GM18870 (cell line): Measurements from ENCODE around the gene GALNT2.

Experiments used
- ATAC-seq: cut with Tn5 transposase; IDR thresholded peaks from one replicate; pipeline ENCODE4 v1.9.1; 2021; ENCODE audit warnings: moderate library complexity; ENCODE audit not compliant: unreplicated experiment

The GALNT2 gene

DNA sequence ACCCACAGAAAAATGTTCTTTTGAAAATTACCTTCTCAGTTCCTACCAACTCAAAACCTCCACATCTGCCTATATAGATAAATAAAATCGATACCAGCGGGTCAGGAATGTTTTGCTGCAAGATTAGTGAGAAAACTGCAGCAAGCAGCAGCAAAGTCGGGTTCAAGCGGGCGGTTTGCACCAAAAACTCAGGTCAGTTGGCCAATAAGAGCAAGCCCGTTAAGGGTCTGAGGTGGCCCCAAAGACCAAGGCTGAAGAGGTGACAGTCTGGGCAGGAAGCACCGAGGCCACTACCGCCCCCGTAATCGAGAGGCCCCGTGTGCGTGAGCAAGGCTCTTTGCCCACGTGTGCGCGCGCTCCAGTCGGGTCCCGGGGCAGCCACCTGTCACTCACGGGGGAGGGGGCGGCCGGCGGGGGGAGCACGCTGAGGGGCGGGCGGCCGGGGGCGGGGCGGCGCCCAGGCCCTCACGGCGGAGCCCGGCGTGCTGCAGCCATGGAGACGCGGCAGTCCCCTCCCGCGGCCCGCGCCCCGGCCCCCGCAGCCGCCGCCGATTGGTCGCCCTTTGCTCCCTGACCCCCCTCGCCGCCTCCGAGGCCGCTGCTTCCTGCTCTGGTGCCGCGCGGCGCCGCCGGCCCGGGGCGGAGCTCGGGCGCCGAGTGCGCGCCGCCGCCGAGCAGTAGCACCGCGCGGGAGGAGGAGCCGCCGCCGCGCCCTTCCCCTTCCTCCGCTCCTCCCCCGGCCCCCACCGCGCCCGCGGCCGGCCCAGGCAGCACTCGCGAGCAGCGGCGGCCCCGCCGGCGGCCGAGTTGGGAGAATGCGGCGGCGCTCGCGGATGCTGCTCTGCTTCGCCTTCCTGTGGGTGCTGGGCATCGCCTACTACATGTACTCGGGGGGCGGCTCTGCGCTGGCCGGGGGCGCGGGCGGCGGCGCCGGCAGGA is at the start of gene GALNT2:
GALNT2 (plus strand) TSS at position 773 of the 939 bp plus-strand sequence; CDS start at position 816, 43 bp downstream.
- ATAC-seq = peak; percentile 61

GRCh38 chr1:230020451-230020850 is 46.6 kb upstream of the GALNT2 start:
- no peak for ATAC-seq

GRCh38 chr1:230022666-230023380 is 44.2 kb upstream of the GALNT2 start:
- no peak for ATAC-seq

DNA sequence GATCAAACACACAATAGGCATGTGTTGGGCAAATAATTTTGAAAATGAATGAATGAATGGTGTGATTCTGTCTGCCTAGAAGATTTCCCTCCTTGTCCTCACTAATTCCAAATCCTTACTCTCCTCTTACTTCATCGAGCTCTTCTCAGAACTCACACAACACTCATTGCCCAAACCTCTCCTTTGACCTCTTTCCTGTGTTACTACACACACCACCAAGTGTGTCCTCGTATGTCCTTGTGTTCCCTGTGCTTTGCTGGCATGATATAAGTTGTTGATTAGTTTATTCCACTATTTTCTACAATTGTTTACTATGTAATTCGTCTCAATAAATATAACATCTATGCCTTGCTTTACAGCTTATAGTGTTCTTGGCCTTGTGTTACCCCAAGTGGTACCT is 41.4 kb upstream of the GALNT2 start:
- ATAC-seq = no peak

DNA sequence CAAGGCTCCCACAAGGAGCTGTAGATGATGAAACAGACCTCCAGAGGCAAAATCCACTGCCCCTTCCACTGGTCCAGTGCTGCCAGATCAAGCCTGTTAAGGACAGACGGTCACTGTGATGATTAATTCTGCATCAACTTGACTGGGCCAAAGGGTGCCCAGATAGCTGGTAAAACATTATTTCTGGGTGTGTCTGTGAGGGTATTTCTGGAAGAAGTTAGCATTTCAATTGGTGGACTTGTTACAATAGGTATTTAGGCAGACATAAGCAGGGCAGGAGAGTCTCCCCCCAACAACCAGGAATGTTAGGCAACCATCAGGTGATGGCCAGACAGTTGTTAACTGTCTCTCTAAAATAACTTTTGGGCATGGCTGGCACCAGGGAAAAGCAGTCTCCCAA is 40.9 kb upstream of the GALNT2 start:
- no peak for ATAC-seq

GRCh38 chr1:230026572-230026971 is 40.5 kb upstream of the GALNT2 start:
- no peak for ATAC-seq

GRCh38 chr1:230028602-230029223 is 38.3 kb upstream of the GALNT2 start:
- no peak for ATAC-seq

DNA sequence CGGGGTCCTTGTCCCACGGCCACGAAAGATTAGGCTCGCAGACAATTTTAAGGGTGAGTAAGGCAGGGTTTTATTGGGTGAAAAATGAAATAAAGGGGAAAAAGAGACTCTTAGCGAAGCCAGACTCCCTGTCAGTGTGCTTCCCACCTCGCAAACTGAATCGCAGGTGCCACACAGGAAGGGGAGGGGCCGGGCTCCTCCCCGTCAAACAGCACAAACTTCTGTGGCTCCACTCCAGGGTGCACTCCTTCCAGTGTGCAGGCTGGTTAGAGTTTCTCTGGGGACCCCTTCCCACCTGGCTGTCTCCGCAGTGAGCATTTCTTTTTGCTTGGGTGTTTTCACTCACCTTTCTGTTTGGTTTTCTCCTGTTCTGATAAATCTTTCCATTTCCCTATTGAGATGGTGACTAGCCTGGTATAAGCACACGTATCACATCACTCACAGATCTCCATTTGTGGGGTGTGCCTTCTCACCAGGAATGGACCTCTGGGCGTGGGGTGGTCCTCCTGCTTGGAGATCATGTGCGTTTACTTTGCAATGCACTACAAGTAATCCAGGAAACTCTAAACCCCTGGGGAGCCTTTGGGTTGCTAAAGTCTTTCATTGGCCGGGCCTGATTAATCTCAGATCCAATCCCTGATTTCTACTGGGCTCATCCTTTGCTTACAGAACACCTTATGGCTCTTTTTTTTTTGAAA is 37.6 kb upstream of the GALNT2 start:
- ATAC-seq = no peak

- no peak for ATAC-seq
Observed at GRCh38 chr1:230030122-230030821, 36.8 kb upstream of the GALNT2 start.

DNA sequence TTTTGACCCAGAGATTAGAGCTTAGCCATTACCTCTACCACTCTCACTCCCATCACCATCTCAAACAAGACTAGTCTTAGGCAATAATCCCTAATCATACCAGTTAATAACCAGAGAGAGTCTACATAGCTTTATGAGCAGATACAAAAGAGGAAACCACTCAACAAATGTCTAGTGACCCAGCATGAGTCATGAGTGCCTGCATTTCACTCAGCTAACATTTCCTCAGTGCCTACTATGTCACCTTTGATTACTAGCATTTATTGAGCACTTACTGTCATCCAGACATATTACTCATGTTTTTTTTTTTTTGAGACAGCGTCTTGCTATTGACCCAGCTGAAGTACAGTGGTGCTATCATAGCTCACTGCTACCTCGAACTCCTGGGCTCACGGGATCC is 35.9 kb upstream of the GALNT2 start:
- no peak for ATAC-seq

DNA sequence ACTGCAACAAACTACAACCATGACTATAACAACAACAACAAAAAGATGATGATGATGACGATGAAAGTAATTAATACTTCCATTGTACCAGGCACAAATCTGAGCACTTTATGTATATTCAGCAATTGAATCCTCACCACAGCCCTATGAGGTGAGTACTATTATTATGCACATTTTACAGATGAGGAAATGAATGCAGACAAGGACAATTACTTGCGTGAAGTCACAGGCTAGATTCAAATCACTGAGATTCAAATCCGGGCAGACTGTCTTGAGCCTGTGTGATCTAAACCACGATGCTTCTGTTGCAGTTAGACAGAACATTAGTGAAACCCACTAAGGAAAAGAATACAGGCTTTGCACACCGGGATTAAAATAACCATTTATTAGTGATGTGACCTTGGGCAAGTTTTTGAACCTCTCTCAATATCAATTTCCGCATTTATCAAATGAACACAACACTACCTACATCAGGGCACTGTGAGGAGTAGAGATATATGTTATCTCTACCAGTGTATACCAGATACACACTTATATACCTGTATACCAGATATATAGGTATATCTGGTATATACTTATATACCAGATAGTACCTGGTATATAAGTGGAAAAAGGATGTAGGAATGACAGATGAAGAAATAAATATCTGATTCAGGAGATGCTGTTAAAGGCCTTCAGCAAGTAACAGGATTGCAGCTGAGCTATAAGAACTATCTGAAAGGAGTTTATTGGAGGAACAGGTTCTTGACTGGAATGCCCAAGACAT is 34.3 kb upstream of the GALNT2 start:
- ATAC-seq = no peak

GRCh38 chr1:230037261-230037660 is 29.8 kb upstream of the GALNT2 start:
- no peak for ATAC-seq

DNA sequence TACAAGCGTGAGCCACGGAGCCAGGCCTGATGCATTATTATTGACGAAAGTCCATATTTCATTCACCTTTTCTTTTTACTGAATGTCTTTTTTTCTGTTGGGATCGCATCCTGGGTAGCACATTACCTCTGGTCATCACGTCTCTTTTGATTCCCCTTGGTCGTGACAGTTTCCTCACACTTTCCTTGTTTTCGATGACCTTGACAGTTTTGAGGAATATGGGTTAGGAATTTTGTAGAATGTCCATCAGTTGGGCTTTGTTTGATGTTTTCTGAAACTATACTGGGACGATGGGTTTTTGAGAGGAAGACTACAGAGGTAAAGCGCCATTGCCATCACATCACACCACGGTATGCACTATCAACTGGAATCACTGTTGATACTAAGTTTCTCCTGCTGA is 26.6 kb upstream of the GALNT2 start:
- ATAC-seq = no peak

DNA sequence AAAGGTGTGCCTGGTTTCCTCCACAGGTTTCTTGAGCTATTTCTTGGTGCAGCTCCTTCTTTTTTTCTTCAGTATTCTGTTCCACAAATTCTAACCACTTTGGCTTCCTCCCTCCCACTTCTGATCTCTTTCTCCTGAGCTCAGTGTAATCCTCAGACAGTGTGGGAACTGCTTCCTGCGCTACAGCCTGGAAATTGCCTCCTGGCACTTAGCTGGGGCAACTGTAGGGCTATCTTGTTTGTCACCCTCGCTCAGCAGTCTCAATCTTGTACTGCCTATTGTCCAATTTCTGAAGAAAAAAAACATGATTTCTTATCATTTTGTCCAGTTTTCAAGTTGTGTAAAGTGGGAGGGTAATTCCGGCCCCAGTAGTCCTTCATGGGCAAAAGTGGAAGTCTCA is 24.0 kb upstream of the GALNT2 start:
- no peak for ATAC-seq

DNA sequence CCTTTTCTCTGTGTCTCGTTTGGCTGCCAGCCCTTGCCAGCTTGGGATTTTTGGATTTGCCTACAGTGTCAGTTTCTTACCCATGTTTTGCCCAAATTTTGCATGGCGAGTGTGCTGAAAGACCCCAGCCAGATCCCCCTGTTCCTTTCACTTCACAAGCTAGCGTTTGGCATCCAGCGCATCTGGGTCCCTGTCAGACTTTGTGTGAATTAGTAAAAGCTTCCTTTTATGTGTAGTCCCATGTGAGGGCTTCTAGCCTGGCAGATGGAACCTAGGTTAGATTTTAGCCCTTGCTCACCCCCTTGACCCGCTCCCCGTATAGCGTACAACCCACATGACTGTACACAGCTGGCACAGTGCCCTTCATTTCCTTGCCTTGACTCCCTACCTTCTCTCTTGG is 22.3 kb upstream of the GALNT2 start:
- ATAC-seq = no peak

DNA sequence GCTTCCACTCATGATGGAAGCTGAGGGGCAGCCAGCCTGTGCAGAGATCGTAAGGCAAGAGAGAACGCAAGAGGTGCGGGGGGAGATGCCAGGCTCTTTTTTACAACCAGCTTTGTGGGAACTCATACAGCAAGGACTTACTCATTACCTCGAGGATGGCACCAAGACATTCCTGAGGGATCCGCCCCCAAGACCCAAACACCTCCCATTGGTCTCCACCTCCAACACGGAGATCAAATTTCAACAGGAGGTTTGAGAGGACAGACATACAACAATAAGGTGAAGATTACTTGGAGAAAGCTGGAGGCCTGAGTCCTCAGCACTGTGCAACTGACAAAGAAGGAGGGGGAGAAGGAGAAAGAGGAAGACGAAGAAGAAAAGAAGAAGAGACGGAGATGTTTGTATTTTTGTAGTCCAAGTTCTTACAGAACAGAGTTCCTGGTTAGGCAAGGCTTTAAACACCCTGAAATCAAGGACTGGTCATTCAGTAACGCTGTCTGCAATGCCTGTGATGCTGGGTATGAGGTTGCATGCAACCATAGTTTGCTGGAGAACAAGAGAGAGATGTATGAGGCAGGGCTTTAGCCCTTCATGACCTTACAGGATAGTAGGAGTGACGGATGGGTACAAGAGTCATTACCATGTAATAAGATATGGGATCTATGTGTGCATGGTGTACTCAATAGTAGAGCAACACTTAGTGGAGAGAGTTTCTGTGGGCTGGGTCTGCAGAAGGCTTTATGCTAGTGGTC is 19.7 kb upstream of the GALNT2 start:
- no peak for ATAC-seq

GRCh38 chr1:230048322-230048721 is 18.7 kb upstream of the GALNT2 start:
- no peak for ATAC-seq

- ATAC-seq = no peak
Observed at GRCh38 chr1:230048922-230049321, 18.1 kb upstream of the GALNT2 start.

GRCh38 chr1:230049731-230050130 is 17.3 kb upstream of the GALNT2 start:
- no peak for ATAC-seq
